HepG2 (cell line): ENCODE results near the gene MACROD2. TPM values are rescaled to one million over a fixed set of nuclear protein-coding genes. Genes with fewer than 3 reads are reported as not detected.

ENCODE experiments used
- ATAC-seq: fragments of 200-7000 bp; cut with Tn5 transposase; 3 replicates; pipeline ENCODE4 v1.9.1; 2020; ENCODE audit warnings: mild to moderate bottlenecking, moderate library complexity
- BruUV-seq: library from RNA; stranded (reverse); fragments of 400-500 nt; replicated peaks from 2 replicates; lab custom pipeline; 2021; lab: Mats Ljungman, UMichigan
- CTCF ChIA-PET: fragments of 300-600 bp; formaldehyde crosslinking; extraction: SDS; loops from one replicate; lab custom pipeline; 2021; ENCODE audit warnings: low total read pairs, inconsistent platforms, low intra/inter-chr PET ratio; lab: Yijun Ruan, JAX
- POLR2A ChIA-PET: fragments of 350-600 bp; sonication (Branson Sonifier 250); formaldehyde crosslinking; loops from one replicate; lab custom pipeline; 2020; ENCODE audit warnings: antibody characterized with exemption, inconsistent platforms; lab: Yijun Ruan, JAX
- DNase-seq: peaks from one replicate; pipeline ENCODE4 v3.0.0-alpha.2; 2015; ENCODE audit warnings: low spot score
- FAIRE-seq: peaks from 3 replicates; lab custom pipeline; 2011; peaks lifted over from hg19 to GRCh38; lab: Jason Lieb, UNC
- H2AFZ ChIP-seq: one replicate; pipeline ENCODE4 v1.6.1; 2011; ENCODE audit warnings: low read length, inconsistent platforms
- H3K27ac ChIP-seq: fragments of 300-600 bp; 3 replicates; pipeline ENCODE4 v1.8.0; 2011; ENCODE audit warnings: mixed run types, mild to moderate bottlenecking, mixed read lengths, low read length, inconsistent platforms; ENCODE audit not compliant: insufficient read depth; ENCODE audit errors: extremely low read length
- H3K27me3 ChIP-seq, 2 experiments: fragments of 200-600 bp in 1 of 2; 2 replicates in 1 of 2; 3 replicates in 1 of 2; pipeline versions ENCODE4 v1.6.0 to v1.8.0; 2011; ENCODE audit warnings: low read length in 2 of 2, mild to moderate bottlenecking in 2 of 2, moderate library complexity in 2 of 2, inconsistent platforms in 1 of 2; ENCODE audit not compliant: insufficient read depth in 2 of 2, control insufficient read depth in 1 of 2
- H3K36me3 ChIP-seq, 2 experiments: fragments of 200-600 bp in 1 of 2; replicated peaks in 1 of 2; 2 replicates in 1 of 2; 3 replicates in 1 of 2; pipeline versions ENCODE4 v1.5.1 to v1.8.0; 2011; ENCODE audit warnings: low read length in 2 of 2, inconsistent platforms in 1 of 2; ENCODE audit not compliant: insufficient read depth in 2 of 2, control insufficient read depth in 1 of 2
- H3K4me1 ChIP-seq: 2 replicates; pipeline ENCODE4 v1.5.1; 2012; ENCODE audit warnings: low read length, inconsistent platforms; ENCODE audit not compliant: insufficient read depth
- H3K4me2 ChIP-seq: 2 replicates; pipeline ENCODE4 v1.6.0; 2011; ENCODE audit warnings: low read depth, low read length, inconsistent platforms
- H3K4me3 ChIP-seq, 3 experiments: fragments of 200-600 bp in 1 of 3; sonication (generic), shearing (Covaris generic) in 1 of 3; replicated peaks in 1 of 3; 2 replicates each; pipeline ENCODE4 v1.5.1; 2011 to 2016; ENCODE audit warnings: low read length in 3 of 3, inconsistent platforms in 2 of 3, low read depth in 2 of 3, mild to moderate bottlenecking in 2 of 3, control low read depth in 1 of 3, mixed read lengths in 1 of 3; ENCODE audit not compliant: insufficient read depth in 1 of 3
- H3K79me2 ChIP-seq: one replicate; pipeline ENCODE4 v1.6.1; 2011; ENCODE audit warnings: low read length, inconsistent platforms; ENCODE audit not compliant: insufficient read depth
- H3K9ac ChIP-seq: 2 replicates; pipeline ENCODE4 v1.6.0; 2011; ENCODE audit warnings: mild to moderate bottlenecking, low read depth, low read length, inconsistent platforms; ENCODE audit not compliant: insufficient read depth
- H3K9me3 ChIP-seq: 2 replicates; pipeline ENCODE4 v1.5.1; 2012; ENCODE audit warnings: mild to moderate bottlenecking, low read length
- H4K20me1 ChIP-seq: 2 replicates; pipeline ENCODE4 v1.6.0; 2011; ENCODE audit warnings: inconsistent platforms, mild to moderate bottlenecking, low read length, moderate library complexity; ENCODE audit not compliant: insufficient read depth
- CHCHD3 ChIP-seq: sonication (generic); formaldehyde crosslinking; IDR thresholded peaks from 2 replicates; pipeline ENCODE4 v1.8.0; 2022; ENCODE audit warnings: mild to moderate bottlenecking, missing genetic modification reagents, moderate library complexity
- FOXC1 ChIP-seq: sonication (generic); formaldehyde crosslinking; IDR thresholded peaks from 2 replicates; pipeline ENCODE4 v1.8.0; 2022; ENCODE audit warnings: mild to moderate bottlenecking, missing genetic modification reagents, borderline replicate concordance
- POLR2AphosphoS2 ChIP-seq: IDR thresholded peaks from 2 replicates; pipeline ENCODE4 v1.6.1; 2011; ENCODE audit warnings: low read depth, low read length, improper control_type of control experiment
- in situ Hi-C: cut with HindIII; loops from 2 replicates; pipeline ENCODE4 v1.10.0; 2017; ENCODE audit warnings: low pct_unique_long_range_greater_than_20kb; ENCODE audit not compliant: extremely low pct_ligation_motif_present
- intact Hi-C: fragments of 100-400 bp; cut with micrococcal nuclease; formaldehyde crosslinking; loops from one replicate; pipeline ENCODE4 v1.10.0; 2022; ENCODE audit not compliant: unreplicated experiment
- polyA plus RNA-seq, 8 experiments: library from polyadenylated mRNA; depleted of rRNA in 3 of 8; stranded (reverse) in 7 of 8; unstranded in 1 of 8; fragments of >200 nt; fragmentation: Illumina TruSeq in 4 of 8; extraction: Trizol in 4 of 8; gene quantifications; 2 replicates each; pipeline versions ENCODE4 v1.2.1 to v1.2.3, GENCODE V29; 2011 to 2016; ENCODE audit warnings: low read depth in 4 of 8, missing spikeins in 1 of 8, mixed read lengths in 1 of 8; ENCODE audit not compliant: insufficient read depth in 1 of 8
- total RNA-seq, 5 experiments: library from RNA; depleted of rRNA; stranded (reverse); fragments of >200 nt; fragmentation: Illumina TruSeq; extraction: Trizol; gene quantifications; 2 replicates each; pipeline ENCODE4 v1.2.3, GENCODE V29; 2016; ENCODE audit warnings: low read depth in 1 of 5
- TF ChIP-seq, protein P1 (sequence below): IDR thresholded peaks from 2 replicates; pipeline ENCODE4 v1.6.1; 2018; ENCODE audit warnings: missing genetic modification reagents, mild to moderate bottlenecking, missing compliant biosample characterization
- TF ChIP-seq, protein P2 (sequence below): sonication (generic); formaldehyde crosslinking; conservative IDR thresholded peaks from 2 replicates; pipeline ENCODE4 v1.8.0; 2022; ENCODE audit warnings: low read depth, missing genetic modification reagents
- TF ChIP-seq, protein P3 (sequence below): sonication (generic); formaldehyde crosslinking; IDR thresholded peaks from 2 replicates; pipeline ENCODE4 v1.8.0; 2022; ENCODE audit warnings: mild to moderate bottlenecking, missing genetic modification reagents
- TF ChIP-seq, protein P4 (sequence below): sonication (generic); formaldehyde crosslinking; IDR thresholded peaks from 2 replicates; pipeline ENCODE4 v1.8.0; 2023; ENCODE audit warnings: mild to moderate bottlenecking, missing genetic modification reagents
- TF ChIP-seq, protein P5 (sequence below): sonication (generic); formaldehyde crosslinking; IDR thresholded peaks from 2 replicates; pipeline ENCODE4 v1.5.0; 2020; ENCODE audit warnings: missing genetic modification reagents

The MACROD2 gene
- total and polyA plus RNA-seq, 2 of the 13 experiments (the other 11 are each of a cell fraction or from before 2014, with no cell fraction given) = 0.13 to 0.51 TPM

DNA sequence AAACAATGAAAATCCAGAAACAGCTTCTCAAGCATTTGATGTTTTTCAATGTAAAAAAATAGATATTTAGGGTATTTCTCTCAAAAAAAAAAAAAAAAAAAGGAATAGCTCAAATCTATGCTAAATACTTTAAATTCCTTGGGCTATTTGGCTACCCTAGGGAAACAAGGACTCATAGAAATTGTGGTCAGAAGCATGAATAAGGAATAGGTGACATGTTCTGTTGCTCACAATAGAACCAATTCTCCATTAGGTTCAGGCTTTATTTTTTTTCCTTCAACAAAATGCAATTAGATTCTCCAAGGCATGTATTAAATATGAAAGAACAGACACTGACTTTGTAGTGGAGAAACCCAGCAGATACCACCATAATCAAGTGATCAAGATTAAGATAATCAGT, 1246.4 kb downstream of the MACROD2 start:
- ChIA-PET POLR2A (no interaction called here), CTCF (no interaction called here)
- ATAC-seq (no peak), DNase-seq (no peak), FAIRE-seq (no peak)
- in situ Hi-C loops = loop anchor here (10.0 kb wide), 1 partner anchor 907 kb away; the partner anchor contains the start of gene FLRT3
- no peak overlapping the region for H3K4me2 ChIP-seq
- H4K20me1 ChIP-seq = no peaks in the 10 kb centered on the region
- intact Hi-C loops = no loop called here
- H3K4me1 ChIP-seq = no peaks in the 10 kb centered on the region
- H3K36me3 ChIP-seq = no peaks in the 10 kb centered on the region
- H3K79me2 ChIP-seq = no peaks in the 10 kb centered on the region
- BruUV-seq = no TSS peak
- no peak overlapping the region for H3K27ac ChIP-seq
- no peak overlapping the region for H2AFZ ChIP-seq
- H3K4me3 ChIP-seq = no peak overlapping the region
- H3K9ac ChIP-seq = no peak overlapping the region
- TF ChIP-seq FOXC1 = no peak
- TF ChIP-seq, protein P1, sequence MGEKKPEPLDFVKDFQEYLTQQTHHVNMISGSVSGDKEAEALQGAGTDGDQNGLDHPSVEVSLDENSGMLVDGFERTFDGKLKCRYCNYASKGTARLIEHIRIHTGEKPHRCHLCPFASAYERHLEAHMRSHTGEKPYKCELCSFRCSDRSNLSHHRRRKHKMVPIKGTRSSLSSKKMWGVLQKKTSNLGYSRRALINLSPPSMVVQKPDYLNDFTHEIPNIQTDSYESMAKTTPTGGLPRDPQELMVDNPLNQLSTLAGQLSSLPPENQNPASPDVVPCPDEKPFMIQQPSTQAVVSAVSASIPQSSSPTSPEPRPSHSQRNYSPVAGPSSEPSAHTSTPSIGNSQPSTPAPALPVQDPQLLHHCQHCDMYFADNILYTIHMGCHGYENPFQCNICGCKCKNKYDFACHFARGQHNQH (CRISPR knock-in tag) = no peak
- TF ChIP-seq, protein P2, sequence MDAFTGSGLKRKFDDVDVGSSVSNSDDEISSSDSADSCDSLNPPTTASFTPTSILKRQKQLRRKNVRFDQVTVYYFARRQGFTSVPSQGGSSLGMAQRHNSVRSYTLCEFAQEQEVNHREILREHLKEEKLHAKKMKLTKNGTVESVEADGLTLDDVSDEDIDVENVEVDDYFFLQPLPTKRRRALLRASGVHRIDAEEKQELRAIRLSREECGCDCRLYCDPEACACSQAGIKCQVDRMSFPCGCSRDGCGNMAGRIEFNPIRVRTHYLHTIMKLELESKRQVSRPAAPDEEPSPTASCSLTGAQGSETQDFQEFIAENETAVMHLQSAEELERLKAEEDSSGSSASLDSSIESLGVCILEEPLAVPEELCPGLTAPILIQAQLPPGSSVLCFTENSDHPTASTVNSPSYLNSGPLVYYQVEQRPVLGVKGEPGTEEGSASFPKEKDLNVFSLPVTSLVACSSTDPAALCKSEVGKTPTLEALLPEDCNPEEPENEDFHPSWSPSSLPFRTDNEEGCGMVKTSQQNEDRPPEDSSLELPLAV (CRISPR knock-in tag) = no peak
- TF ChIP-seq, protein P3, sequence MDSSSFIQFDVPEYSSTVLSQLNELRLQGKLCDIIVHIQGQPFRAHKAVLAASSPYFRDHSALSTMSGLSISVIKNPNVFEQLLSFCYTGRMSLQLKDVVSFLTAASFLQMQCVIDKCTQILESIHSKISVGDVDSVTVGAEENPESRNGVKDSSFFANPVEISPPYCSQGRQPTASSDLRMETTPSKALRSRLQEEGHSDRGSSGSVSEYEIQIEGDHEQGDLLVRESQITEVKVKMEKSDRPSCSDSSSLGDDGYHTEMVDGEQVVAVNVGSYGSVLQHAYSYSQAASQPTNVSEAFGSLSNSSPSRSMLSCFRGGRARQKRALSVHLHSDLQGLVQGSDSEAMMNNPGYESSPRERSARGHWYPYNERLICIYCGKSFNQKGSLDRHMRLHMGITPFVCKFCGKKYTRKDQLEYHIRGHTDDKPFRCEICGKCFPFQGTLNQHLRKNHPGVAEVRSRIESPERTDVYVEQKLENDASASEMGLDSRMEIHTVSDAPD (CRISPR knock-in tag) = no peak
- TF ChIP-seq, protein P4, sequence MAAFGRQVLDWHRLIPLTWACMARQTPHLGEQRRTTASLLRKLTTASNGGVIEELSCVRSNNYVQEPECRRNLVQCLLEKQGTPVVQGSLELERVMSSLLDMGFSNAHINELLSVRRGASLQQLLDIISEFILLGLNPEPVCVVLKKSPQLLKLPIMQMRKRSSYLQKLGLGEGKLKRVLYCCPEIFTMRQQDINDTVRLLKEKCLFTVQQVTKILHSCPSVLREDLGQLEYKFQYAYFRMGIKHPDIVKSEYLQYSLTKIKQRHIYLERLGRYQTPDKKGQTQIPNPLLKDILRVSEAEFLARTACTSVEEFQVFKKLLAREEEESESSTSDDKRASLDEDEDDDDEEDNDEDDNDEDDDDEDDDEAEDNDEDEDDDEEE (CRISPR knock-in tag) = no peak
- TF ChIP-seq, protein P5, sequence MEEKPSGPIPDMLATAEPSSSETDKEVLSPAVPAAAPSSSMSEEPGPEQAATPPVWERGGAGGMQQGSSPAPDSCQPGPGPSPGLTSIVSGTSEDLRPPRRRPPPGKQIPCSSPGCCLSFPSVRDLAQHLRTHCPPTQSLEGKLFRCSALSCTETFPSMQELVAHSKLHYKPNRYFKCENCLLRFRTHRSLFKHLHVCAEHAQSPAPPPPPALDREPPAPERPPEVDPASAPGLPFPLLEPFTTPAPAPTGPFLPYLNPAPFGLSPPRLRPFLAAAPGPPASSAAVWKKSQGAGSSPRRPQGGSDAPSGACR (CRISPR knock-in tag) = no peak
- TF ChIP-seq POLR2AphosphoS2 = no peak
- no peak for TF ChIP-seq CHCHD3 (CRISPR knock-in tag)
- H3K9me3 ChIP-seq = no peaks in the 10 kb centered on the region
- H3K27me3 ChIP-seq = no peaks in the 10 kb centered on the region
